NCI-H146 treated with DMSO at 0.1 percent for 48 hours (cell line): Measurements from ENCODE around the gene HOXB1.
"Not testable (repeated sequence)": the region's sequence is repeated elsewhere in the genome, so short reads cannot be mapped to it uniquely, and the experiment has no call there.

Source experiments
- DNase-seq: peaks from one replicate; lab custom pipeline; 2025; ENCODE audit not compliant: unreplicated experiment; lab: John Stamatoyannopoulos, UW

HOXB1 gene

DNA sequence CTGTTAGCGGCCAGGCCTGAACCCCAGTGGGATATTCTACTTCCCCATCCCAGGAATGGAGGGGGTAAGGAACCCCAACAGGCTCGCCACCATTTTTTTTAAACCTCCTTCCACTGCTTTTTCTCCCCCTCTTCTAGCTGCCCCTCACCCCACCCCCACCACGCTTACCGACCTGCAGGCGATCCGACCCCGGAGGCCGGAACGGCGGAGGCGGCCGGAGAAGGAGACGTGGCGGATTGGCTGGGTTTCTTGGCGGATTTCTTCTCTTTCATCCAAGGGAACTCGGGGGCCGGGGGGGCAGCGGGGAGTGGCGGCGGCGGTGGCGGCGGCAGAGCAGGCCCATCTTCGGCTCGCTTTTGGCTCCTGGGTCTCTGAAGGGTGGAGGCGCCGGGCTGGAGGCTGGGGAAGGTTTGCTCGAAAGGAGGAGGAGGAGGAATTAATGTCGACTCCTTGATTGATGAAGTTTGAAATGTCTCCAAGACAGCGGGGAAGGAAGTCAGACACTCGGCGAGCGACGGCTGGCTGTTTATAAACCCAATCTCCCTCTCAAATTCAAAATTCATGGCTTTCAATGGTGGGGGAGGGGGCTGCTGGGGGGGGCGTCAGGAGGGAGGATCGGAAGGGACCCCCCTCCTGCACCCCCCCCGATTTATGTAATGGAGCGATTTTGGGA, 13.7 kb upstream of the HOXB1 start:
- DNase-seq = no peak

DNA sequence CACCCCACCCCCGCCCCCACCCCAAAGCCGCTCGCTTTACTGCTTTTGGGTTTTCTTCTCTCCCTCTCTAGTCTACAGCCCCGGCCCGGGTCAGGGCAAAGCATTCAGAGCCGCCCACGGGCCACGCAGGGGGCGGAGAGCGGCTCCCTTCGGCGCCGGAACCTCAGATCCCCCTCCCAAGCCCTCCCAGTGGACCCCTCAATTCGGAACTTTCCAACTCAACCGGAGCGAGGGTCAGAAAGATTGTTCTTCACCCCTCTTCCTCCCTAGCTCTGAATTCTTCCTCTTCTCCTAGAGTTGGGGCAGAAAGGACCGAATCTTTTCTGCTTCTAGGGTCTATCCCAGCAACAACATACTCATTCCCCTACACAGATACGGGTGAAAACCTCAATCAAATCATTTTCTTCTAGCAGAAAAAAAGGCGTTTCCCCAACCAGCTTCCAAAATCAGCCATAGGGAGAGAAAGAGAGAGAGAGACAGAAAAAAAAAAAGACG, 13.1 kb upstream of the HOXB1 start:
- DNase-seq = no peak

DNA sequence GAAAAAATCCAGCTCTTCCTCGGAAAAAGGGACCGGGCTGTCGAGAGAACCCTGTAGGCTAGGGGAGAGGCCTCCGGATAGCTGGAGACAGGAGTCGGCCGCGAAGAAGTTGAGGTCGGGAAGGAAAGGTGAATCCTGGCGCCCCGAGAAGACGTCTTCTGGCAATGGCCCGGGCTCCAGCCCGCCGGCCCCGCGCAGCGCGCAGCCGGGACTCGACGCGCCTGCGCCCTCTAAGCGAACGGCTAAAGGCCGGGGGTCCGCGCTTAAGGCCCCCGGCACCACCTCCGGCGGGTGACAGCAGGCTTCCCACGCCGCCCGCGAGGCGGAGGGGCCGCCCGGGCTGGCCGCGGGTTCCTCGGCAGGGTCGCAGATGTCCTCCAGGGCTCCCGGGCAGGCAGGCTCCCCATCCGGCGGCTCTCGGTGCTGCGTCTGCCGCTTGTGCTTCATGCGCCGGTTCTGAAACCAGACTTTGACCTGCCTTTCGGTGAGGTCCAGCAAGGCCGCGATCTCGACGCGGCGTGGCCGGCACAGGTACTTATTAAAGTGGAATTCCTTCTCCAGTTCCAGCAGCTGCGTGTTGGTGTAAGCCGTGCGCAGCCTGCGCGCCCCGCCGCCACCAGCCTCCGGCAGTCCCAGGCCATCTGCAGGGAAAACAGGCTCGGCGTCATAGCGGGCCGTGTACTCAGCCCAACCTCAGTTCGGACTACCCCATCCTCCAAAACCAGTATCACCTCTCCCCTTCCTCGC, 12.5 kb upstream of the HOXB1 start:
- DNase-seq = no peak

DNA sequence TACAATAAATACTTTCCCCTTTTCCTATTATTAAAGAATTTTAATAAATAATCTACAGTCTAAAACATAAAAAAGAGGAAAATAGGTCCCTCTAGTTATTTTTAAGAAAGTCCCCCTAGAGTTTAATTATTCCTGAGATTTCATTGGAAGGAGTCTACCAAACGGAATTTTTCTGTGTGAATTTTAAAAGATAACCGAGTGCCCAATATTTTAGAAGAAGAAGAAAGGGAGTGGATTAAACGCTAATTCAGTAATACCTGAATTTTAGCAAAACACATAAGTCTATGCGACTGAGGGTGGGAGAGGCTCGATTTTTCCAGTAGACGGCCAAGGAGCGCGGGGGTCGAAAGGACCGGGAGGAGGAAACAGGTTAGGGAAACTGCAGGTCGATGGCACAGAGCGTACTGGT, 11.9 kb upstream of the HOXB1 start:
- peak; percentile 17 for DNase-seq

DNA sequence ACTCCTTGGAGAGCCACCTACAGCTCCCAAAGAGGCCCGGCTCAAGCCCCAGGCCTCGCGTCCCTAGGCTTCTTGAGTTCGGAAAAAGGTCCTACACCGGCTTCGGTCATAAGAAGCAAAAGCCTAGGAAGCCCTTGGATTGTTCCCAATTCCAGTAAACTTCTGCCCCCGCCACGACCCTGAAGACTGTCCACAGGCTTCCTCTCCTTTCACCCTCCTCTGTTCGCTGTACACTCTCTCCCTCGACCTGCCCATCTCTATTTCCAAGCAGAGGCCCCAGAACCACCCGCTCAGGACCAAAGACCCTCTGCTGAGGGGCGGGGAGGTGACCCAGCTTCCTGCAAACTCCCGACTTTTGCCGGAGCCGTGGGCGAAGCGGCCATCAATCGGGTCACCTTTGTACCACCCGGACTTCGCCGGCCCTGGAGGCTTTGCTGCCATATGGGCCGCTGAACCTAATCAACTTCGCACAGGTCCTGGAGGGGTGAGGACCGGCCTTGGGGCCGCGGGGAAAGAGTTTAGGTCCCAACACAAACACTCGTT, 11.4 kb upstream of the HOXB1 start:
- DNase-seq = no peak

DNA sequence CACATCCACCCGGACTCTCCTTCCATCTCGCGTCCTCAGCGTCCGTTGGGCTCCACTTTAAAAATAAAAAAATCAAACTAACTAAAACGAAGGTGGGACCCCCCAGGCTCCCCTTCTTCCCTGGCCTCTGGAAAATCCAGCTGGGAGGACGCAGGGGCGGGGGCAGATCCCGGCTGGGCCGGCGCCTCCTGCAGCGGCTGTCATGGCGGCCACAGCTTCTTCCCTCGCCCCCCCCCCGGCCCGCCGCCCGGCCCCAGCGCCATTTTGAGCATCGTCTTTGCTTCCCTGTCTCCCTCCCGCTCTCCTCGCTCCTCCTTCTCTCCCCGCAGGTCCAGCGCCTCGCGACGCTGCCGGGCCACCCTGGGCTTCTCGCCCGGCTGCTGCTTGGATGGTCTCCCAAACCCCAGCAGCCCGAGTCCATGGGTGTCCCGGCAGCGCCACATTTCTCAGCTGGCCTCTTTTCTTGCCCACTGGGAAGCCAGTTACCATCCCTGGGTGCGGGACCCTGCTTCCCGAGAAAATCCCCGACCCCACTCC, 10.8 kb upstream of the HOXB1 start:
- no peak for DNase-seq

DNA sequence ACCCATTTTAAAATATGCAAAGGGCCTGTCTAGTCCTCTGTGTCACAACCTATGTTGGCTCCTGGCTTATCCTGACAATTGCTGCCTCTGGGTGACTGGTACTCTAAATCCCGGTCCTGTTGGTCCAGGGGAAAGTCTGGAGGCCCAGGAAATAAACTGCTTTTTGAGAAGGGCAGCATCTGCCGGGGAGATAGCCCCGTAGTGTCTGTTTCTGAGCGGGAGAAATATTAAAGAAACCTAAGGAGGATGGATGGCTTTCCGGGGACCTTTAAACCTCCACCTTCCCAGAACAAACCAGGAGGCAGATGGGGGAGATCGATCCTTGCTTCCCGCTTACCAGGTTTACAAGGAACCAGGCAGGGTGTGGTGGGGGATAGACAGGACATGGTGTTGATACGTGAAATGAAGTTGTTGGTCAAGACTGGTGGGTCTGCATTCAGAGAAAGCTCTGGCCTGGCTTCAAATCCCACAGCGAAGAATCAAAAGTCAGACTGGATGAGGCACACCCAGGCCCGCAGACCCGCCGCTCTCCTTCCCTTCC, 10.3 kb upstream of the HOXB1 start:
- no peak for DNase-seq

DNA sequence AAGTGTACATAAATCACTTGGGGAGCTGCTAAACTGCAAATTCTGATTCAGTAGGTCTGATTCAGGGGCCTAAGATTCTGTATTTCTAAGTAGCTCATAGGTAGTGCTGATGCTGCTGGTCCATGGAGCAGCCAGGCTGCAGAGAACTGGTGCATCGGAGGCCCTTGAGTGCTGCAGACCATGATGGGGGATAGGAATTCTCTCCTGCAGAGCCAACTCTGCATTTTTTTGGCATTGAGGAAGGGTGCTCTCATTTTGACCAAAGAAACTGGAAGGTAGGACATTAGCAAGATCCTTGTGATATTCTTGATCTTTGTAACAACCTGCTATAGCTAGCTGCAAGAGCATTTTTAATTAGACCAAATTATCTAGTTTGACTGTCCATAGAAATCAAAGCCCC, 9.4 kb upstream of the HOXB1 start:
- no peak for DNase-seq

DNA sequence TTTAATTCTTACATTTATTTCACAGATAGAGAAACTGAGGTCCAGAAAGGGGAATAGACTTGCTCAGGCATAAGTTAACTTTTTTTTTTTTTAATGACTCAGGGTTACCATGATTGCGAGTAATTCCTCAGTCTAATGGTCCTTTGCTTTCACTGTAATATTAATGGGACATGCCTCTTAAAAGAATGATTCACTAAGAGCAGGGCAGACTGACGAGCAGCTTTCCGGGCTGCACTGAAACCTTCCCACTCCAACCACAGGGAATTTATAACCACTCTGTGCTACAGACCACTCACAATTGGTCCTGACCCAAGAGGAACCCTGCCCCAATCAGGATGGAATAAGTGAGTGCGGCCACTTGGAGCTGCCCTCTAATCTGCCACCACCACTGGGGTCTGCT, 8.4 kb upstream of the HOXB1 start:
- no peak for DNase-seq

DNA sequence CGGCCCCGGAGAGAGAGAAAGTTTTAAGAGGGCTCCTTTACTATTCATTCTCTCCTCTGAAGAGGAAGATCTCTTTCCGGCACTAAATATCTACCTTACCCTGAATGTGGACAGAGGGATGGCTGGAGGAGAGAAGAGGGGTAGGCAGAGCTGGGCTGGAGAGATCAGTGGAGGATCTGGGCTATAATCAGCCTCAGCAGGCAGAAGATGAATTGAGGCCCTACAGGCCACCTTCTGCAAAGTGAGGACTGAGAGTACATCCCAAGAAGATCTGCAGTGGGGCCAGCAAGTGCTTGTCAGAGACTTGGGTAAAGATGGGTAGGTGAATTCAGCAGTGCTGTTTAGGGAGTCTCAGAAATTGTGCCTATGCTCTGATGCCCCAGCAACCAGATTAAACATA, 6.5 kb upstream of the HOXB1 start:
- no peak for DNase-seq

DNA sequence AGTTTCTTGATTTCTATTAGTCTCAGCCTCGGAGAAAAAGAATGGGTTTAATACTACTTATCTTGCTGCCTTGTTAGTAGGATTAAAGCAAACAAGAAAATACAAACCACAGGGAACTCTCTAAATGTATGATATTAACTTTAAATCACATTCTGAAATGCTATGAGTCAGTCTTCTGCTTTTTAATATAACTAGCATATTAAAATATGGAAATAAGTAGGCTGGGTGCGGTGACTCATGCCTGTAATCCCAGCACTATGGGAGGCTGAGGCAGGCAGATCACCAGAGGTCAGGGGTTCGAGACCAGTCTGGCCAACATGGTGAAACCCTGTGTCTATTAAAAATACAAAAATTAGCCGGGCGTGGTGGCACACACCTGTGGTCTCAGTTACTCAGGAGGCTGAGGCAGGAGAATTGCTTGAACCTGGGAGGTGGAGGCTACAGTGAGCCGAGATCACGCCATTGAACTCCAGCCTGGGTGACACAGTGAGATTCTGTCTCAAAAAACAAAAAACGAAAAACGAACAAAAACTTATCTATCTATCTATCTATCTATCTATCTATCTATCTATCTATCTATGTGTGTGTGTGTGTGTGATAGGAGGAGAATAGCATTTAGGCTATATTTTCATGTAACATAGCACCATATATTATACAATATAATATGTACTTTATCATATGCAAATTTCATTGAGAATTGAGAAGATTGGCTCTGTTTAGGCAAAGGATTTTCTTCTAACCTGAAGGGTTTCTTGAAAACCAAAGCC, 5.2 kb upstream of the HOXB1 start:
- not testable (repeated sequence) for DNase-seq

DNA sequence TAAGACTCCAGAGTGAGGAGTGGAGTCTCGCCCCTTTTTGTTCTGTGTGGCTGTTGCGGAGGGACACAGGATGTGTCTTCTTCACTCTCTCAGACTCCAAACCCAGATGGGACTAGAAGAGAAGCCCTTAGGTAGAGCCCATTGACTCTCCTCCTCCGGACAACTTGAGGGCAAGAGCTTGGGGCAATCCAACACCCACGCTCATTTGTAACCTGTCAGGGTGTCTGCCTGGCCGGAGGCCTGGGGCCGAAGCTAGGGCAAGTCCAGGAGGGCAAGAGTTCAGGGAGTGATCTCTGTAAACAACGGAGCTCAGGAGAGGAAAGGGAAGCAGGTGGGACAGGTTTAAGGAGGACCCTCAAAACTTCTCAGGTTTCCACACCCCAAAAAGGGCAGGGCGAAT, 1.4 kb upstream of the HOXB1 start:
- no peak for DNase-seq

DNA sequence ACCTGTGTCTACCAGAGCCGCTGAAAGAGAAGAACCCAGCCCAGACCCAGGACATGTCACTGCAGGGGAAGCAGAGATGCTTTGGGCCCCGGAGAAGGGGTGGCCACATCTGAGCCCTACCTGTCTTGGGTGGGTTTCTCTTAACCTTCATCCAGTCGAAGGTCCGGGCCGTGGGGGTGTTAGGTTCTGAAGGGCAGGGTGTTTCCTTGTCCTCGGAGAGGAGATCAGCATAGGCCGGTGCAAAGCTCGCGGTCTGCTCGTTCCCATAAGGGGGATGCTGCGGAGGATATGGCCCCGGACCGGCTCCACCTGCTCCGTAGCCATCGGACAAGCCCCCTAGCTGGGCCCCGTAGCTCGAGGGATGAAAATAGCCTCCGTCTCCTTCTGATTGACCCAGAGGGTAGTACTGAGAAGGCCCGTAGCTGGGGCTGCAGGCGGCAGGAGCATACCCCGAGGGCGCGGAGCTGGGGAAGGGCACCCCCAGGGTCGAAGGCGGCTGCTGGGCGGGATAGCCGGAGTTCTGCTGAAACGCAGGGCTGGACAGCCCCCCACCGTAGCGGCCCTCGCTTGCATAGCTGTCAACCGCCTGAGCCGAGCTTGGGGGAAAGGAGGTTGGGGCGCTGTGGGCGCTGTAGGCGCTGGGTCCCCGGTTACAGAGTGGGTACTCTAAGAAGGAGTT, 464 bp downstream of the HOXB1 start:
- no peak for DNase-seq

DNA sequence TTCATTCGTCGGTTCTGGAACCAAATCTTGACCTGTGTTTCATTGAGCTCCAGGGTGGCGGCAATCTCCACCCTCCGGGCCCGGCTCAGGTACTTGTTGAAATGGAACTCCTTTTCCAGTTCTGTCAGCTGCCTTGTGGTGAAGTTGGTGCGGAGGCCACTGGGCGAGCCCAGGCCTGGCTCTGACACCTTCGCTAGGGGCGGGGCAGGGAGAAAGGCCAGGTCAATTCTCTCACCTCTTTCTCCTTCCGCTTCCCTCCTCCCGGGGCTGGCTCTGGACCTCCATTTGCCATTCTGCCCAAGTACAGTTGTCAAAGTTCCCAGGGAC, 1.2 kb downstream of the HOXB1 start:
- no peak for DNase-seq

DNA sequence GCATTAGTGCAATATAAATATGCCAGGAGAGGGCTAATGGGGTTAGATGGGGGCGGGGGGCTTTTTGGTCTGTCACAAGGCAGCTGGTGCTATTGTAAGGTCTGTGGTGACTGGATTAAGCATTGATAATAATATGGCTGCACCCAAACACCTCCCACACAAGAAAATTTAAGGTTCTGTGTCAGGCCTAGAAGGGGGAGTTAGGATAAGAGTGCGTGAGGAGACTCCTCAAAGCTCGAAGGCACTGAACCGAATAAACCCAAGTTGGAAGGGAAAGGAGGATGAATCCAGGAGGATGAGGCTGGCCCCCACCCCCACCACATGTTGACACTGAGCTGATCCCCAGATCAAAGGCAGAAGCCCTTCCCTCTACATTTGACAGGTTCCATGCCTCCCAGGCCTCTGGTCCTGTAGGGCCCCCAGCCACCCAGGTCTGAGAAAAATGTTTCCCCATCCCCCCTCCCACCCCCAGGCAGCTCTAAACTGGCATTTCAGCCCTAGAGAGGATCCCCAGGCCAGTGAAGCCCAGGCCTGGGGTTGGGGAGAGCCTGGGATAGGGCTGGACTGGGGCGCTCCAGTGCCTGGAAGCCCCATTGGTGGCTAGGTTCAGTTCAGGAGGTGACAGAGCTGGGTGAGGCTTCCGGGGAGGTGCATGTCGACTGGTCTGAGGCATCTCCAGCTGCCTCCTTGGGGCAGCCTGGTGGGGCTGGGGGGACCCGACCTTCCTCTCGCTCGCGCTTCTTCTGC, 1.7 kb downstream of the HOXB1 start:
- no peak for DNase-seq

DNA sequence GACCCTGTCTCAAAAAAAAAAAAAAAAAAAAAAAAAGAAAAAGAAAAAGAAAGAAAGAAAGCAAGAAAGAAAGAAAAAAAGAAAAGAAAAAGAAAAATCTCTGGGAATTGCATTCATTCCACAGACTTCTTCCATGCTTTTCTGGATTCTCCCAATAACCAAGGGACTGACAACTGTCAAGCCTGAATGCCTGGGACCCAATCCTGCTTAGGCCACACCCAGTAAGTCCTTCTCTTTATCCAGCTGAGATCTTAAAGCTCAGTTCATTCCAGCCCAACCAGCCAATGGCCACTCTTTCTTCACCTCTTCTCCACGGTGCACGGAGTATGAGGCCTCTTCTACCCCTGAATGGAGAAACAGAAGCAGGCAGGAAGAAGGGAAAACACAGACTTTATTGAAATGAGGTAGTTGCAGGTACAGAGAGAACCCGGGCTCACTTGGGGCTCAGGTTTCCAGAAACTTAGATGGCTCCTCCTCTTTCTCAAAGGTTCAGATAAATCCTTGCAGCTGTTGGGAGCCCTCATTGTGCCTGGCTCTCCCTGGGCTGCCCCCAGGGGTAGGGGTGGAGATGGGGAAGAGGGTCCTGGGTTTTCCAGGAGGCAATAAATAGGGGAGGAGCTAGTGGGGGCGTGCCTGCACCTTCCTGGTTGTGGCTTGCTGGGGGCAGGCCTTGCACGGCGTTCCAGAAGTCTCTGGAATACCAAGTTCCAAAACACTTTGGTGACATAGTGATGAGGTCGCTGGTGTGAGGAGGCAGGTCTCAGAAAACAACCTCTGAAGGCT, 2.5 kb downstream of the HOXB1 start:
- no peak for DNase-seq

DNA sequence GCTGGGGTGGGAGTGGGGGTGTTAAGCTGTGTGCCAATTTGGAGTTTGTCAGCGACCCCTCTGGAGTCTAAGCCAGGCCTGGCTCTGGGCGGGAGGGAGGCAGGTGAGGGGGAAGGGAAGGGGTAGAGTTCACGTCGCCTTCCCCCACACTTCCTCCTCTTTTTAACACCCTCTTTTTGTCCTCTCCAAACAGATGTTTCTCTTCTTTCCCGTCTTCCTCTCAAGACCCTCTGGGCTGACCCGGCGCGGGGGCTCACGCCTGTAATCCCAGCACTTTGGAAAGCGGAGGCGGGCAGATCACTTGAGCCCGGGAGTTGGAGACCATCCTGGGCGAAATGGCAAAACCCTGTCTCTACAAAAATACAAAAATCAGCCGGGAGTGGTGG, 3.3 kb downstream of the HOXB1 start:
- no peak for DNase-seq

DNA sequence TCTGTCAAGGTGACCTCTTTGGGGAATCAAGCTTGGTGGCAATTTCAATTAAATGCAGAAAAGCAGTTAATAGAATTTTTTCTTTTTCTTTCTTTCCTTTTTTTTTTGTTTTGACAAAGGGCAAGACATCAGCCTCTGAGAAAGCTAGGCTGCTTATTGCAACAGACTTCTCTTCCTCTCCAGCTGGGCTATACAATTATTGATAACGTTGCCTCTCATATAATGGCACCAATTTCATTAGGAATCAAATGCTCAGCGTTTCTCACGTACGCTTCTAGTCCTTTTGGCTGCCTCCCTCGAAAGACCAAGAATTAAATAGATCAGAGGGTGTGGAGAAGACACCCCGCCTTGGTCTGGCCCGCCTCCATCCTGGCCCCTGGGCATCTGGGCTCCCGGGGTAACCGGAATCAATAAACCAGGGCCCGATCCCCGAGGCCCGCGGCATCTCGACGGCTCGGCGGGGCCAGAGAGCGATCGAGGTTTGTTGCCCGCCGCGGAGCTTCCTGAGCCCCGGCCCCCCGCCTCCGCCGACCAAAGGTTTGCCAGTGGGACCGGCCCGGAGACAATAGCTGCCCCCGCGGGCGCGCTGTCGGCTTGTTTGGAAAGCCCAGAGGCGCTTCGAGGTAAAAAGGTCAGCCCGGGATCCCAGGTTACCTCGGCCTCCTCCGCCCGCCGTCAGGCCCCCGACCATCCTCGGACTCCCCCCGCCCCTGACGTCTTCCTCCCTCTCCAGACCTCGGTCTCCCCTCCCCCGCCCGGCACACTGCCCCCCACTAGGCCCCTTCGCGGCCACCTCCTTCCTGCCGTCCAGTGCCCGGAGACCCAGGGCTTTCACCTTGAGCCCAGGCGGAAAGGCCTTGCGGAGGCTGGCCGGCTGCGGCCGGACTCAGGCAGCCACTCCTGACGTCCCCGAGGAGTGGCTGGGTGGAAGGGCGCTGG, 3.9 kb downstream of the HOXB1 start:
- DNase-seq = no peak
